Ovary (tissue), 9 donors: ENCODE results near the gene TSLP. TPM values are rescaled to one million over a fixed set of nuclear protein-coding genes. Genes with fewer than 3 reads are reported as not detected.

Experiments used
- DNase-seq, 5 donors: peaks; one replicate each; pipeline ENCODE4 v3.0.0-alpha.2; 2019 to 2020
- H3K27ac ChIP-seq, 2 donors: fragments of 200-600 bp; one replicate each; pipeline versions ENCODE4 v1.5.1 to v1.8.0; 2019 to 2022
- H3K27me3 ChIP-seq: fragments of 200-600 bp; one replicate; pipeline ENCODE4 v1.8.0; 2022
- H3K36me3 ChIP-seq: fragments of 200-600 bp; sonication (generic); one replicate; pipeline ENCODE4 v1.5.1; 2019
- H3K4me1 ChIP-seq: one replicate; pipeline ENCODE4 v1.8.1; 2013; ENCODE audit warnings: mild to moderate bottlenecking, moderate library complexity; ENCODE audit not compliant: insufficient read depth
- H3K4me3 ChIP-seq: fragments of 200-600 bp; sonication (generic); one replicate; pipeline ENCODE4 v1.5.1; 2017
- H3K9me3 ChIP-seq, 2 donors: fragments of 200-600 bp in 1 of 2; sonication (generic) in 1 of 2; one replicate each; pipeline versions ENCODE4 v1.5.1 to v1.8.1; 2013 to 2019; ENCODE audit warnings: mild to moderate bottlenecking in 1 of 2, moderate library complexity in 1 of 2
- EP300 ChIP-seq: sonication (generic); formaldehyde crosslinking; IDR thresholded peaks from one replicate; pipeline ENCODE4 v1.6.1; 2017; ENCODE audit warnings: antibody characterized with exemption
- POLR2A ChIP-seq: fragments of 450-650 bp; IDR thresholded peaks from one replicate; pipeline ENCODE4 v1.6.1; 2017; ENCODE audit warnings: antibody characterized with exemption, mild to moderate bottlenecking, moderate library complexity
- WGBS, 3 donors: extraction: QIAGEN DNeasy Blood & Tissue Kit in 1 of 3; methylation state at CpG; one replicate each; pipeline versions ENCODE4 v1.1.5 to v1.1.7; 2013 to 2017; 5-methylcytosine and 5-hydroxymethylcytosine counted together
- intact Hi-C, 4 donors: fragments of 100-400 bp; cut with DNase I; formaldehyde crosslinking; loops; one replicate each; pipeline versions ENCODE4 v1.11.0 to v1.15.1; 2022 to 2023
- polyA plus RNA-seq, 2 donors: library from polyadenylated mRNA; stranded (reverse); fragments of 200-250 nt in 1 of 2; fragments of 350-450 nt in 1 of 2; fragmentation: Illumina TruSeq in 1 of 2; extraction: RNeasy Lipid Tissue Mini Kit (QIAGEN cat#74804) in 1 of 2; gene quantifications; one replicate each; pipeline ENCODE4 v1.2.3, GENCODE V29; 2013 to 2014
- total RNA-seq, 7 donors: library from RNA; depleted of rRNA in 2 of 7; stranded (reverse); fragments of >200 nt in 2 of 7; fragmentation: NEBNext Ultra II Directional in 3 of 7; extraction: Animal tissue kit (Norgen Biotek cat#: 25700) in 3 of 7; gene quantifications; one replicate each; pipeline versions ENCODE4 v1.1.0 to v1.2.4, GENCODE V29; 2016 to 2023
- TF ChIP-seq, protein P1 (sequence below), 3 donors: fragments of 450-650 bp in 2 of 3; fragments of 200-600 bp in 1 of 3; IDR thresholded peaks; one replicate each; pipeline versions ENCODE4 v1.5.1 to v1.8.0; 2016 to 2022; ENCODE audit warnings: antibody characterized with exemption in 3 of 3, mild to moderate bottlenecking in 1 of 3
- donor health status: DM: no; HTN: no; CAD: no; lungs with moderate emphysema.
- donor health status: DM: no; HTN: no; CAD: no.
- donor health status: Bipolar disorder and iron deficiency.
- donor health status: DM: yes; HTN: yes; CAD: no.
- donor health status: DM: no; HTN: no; CAD: no.
- donor health status: DM: yes; HTN: yes; CAD: no.

TSLP gene
- total and polyA plus RNA-seq, 9 donors, result 0.12 to 1.4 (median 0.32) TPM; not detected in 1

- WGBS, 3 donors, result 86 to 90% (median 87%) methylated on average over 2 of the region's 2 CpGs
- TF ChIP-seq POLR2A, result no peak
- no peak for TF ChIP-seq EP300
- TF ChIP-seq, protein P1, sequence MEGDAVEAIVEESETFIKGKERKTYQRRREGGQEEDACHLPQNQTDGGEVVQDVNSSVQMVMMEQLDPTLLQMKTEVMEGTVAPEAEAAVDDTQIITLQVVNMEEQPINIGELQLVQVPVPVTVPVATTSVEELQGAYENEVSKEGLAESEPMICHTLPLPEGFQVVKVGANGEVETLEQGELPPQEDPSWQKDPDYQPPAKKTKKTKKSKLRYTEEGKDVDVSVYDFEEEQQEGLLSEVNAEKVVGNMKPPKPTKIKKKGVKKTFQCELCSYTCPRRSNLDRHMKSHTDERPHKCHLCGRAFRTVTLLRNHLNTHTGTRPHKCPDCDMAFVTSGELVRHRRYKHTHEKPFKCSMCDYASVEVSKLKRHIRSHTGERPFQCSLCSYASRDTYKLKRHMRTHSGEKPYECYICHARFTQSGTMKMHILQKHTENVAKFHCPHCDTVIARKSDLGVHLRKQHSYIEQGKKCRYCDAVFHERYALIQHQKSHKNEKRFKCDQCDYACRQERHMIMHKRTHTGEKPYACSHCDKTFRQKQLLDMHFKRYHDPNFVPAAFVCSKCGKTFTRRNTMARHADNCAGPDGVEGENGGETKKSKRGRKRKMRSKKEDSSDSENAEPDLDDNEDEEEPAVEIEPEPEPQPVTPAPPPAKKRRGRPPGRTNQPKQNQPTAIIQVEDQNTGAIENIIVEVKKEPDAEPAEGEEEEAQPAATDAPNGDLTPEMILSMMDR (IDR thresholded peaks at IDR 0.05), result no peak
- DNase-seq, result no peak
- Histone ChIP-seq H3K36me3 (no peaks in the 10 kb centered on the region), H3K4me1 (peaks cover 2% of the 10 kb centered on the region), H3K4me3 (no peak overlapping the region), H3K27me3 (no peaks in the 10 kb centered on the region), H3K27ac (no peak overlapping the region), H3K9me3 (no peaks in the 10 kb centered on the region)
- intact Hi-C loops, result no loop called here
Observed at GRCh38 chr5:111077678-111078077, 6.2 kb downstream of the TSLP start.

DNA sequence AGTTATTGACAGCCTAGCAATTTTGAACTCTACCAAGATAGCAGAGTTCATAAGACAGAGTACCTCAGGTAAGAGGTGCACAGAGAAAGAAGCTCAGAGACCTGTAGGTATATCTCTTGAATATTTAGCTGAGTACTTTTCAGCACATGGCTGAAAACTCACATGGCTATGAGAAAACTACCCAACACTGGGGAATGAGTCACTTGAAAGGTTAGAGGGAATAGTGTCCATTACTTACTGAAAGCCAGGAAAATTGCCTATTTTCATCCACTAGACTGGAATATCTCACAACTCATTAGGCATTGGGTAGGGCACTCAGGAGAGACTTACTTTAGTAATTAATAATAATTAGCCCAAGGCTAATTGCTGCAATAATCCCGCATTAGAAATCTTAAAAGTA, 8.3 kb downstream of the TSLP start:
- intact Hi-C loops, result no loop called here
- Histone ChIP-seq H3K36me3 (no peaks in the 10 kb centered on the region), H3K27me3 (no peaks in the 10 kb centered on the region), H3K9me3 (no peaks in the 10 kb centered on the region), H3K27ac (no peak overlapping the region), H3K4me3 (no peak overlapping the region), H3K4me1 (no peaks in the 10 kb centered on the region)
- WGBS, 3 donors, result 70 to 85% (median 80%) methylated on average over 1 of the region's 1 CpG
- TF ChIP-seq EP300, result no peak
- TF ChIP-seq, protein P1 (IDR thresholded peaks at IDR 0.05), result no peak
- no peak for TF ChIP-seq POLR2A
- no peak for DNase-seq

GRCh38 chr5:111083323-111083722, 11.8 kb downstream of the TSLP start:
- H3K27ac ChIP-seq, result no peak overlapping the region
- no peaks in the 10 kb centered on the region for H3K4me1 ChIP-seq
- TF ChIP-seq, protein P1 (IDR thresholded peaks at IDR 0.05), result no peak
- no peak for TF ChIP-seq EP300
- no peak for TF ChIP-seq POLR2A
- intact Hi-C loops, result no loop called here
- WGBS, 3 donors, result 82 to 86% (median 83%) methylated on average over 7 of the region's 7 CpGs
- no peak for DNase-seq
- no peaks in the 10 kb centered on the region for H3K9me3 ChIP-seq
- no peaks in the 10 kb centered on the region for H3K36me3 ChIP-seq
- H3K4me3 ChIP-seq, result no peak overlapping the region
- H3K27me3 ChIP-seq, result no peaks in the 10 kb centered on the region

DNA sequence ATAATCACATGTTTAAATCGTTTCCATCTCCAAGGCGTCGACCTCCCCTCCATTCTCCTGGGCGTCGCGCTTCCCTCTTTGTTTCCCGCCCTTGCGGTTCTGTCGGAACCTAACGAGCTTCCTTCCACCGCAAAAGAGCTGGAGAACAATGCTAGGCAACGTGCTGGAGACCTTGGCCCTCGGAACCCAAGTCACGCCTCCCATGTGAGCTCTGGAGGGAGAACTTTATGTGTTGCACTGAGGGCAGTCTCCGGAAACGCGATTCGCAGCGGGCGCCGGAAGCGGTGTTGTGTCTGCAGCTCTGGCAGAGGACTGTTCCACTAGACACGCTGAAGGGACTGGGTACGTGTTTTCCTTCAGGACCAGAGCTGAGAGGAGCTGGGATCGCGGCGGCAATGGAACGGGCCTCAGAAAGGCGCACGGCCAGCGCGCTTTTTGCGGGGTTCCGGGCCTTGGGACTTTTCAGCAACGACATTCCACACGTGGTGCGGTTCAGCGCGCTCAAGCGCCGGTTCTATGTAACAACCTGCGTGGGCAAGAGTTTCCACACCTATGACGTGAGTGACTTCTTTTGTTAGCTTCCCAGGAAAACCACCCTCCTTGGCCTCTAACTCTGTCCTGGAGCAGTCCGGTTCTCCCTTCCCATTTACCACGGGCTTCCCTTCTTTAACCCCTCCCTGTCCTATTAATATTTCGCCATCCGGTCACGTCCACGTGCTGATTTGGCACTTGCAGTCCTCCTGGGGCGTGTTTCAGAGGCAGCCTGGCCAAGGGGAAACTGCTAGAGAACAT, 20.7 kb downstream of the TSLP start, which contains the start of gene WDR36:
TSS of gene WDR36 (plus strand) at position 287 of the 792 bp plus-strand sequence. CDS start at position 396, 109 bp downstream.
- no peaks in the 10 kb centered on the region for H3K9me3 ChIP-seq
- WGBS, 3 donors, result 1% methylated on average over 49 to 50 of the region's 50 CpGs
- intact Hi-C loops, result no loop called here
- peak within 1 kb of the TSS; percentile 62 for H3K4me3 ChIP-seq
- no peaks in the 10 kb centered on the region for H3K27me3 ChIP-seq
- no peaks in the 10 kb centered on the region for H3K4me1 ChIP-seq
- TF ChIP-seq POLR2A, result peak; percentile 39
- TF ChIP-seq, protein P1 (IDR thresholded peaks at IDR 0.05), result no peak
- peak within 1 kb of the TSS in 1 of 2 donors; percentile 67 for H3K27ac ChIP-seq
- no peaks in the 10 kb centered on the region for H3K36me3 ChIP-seq
- peak; percentile 82 to 90 (median 86) for DNase-seq
